ENCODE results near the gene MBD2.

Gene MBD2

DNA sequence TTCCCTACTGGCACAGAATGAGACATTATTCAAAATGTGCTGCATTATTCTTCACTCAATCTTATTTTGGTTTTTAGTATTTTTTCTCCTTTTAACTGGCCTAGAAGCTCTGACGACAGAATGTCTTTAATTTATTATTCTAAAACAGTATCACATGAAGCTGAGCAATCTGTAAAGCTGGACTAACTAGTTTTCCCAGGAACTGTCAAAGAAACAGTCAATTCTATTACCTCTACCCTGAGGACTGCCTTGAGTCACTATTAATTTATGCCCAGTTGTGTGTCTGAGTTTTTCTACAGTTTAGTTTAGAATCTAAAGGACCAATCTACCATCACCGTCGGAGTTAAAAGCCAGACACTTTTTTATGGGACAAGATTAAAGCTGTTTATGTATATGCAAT lies 31.6 kb downstream of the MBD2 start:
- H3K9me3 ChIP-seq (ENCODE audit: control insufficient read depth, low read length), result no peaks in the 10 kb centered on the region
- no peak overlapping the region for H3K4me3 ChIP-seq (ENCODE audit: low read length)
- no peak for DNase-seq (ENCODE audit: low read depth)
- no peak overlapping the region for H3K9ac ChIP-seq (ENCODE audit: low read length)
- H3K4me1 ChIP-seq (ENCODE audit: control insufficient read depth, insufficient read depth, low read length), result no peaks in the 10 kb centered on the region
- H3K36me3 ChIP-seq (ENCODE audit: control insufficient read depth, insufficient read depth, low read length, severe bottlenecking), result peaks cover 9% of the 10 kb centered on the region
- H3K27me3 ChIP-seq (replicated peaks; ENCODE audit: control insufficient read depth, insufficient read depth, low read length), result no peaks in the 10 kb centered on the region

DNA sequence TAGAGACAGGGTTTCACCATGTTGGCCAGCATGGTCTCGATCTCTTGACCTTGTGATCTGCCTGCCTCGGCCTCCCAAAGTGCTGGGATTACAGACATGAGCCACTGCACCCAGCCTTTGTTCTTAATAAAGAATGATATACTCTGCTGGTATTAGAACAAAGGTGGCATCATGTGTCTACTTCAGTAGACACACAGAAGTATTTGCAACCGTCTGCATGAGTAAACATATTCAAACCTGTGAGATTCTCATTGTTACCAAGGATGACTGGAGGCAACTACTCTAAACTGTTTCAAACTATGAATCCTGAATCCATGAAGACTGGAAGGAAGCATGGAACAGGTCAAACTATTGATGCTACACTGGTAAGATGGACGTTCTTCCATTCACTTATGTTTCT lies 32.1 kb downstream of the MBD2 start:
- Histone ChIP-seq H3K27me3 (replicated peaks; ENCODE audit: control insufficient read depth, insufficient read depth, low read length) (no peaks in the 10 kb centered on the region), H3K9ac (ENCODE audit: low read length) (no peak overlapping the region), H3K9me3 (ENCODE audit: control insufficient read depth, low read length) (no peaks in the 10 kb centered on the region), H3K36me3 (ENCODE audit: control insufficient read depth, insufficient read depth, low read length, severe bottlenecking) (peaks cover 14% of the 10 kb centered on the region), H3K4me3 (ENCODE audit: low read length) (no peak overlapping the region), H3K4me1 (ENCODE audit: control insufficient read depth, insufficient read depth, low read length) (no peaks in the 10 kb centered on the region)
- no peak for DNase-seq (ENCODE audit: low read depth)

- Histone ChIP-seq H3K36me3 (ENCODE audit: control insufficient read depth, insufficient read depth, low read length, severe bottlenecking) (peaks cover 24% of the 10 kb centered on the region), H3K4me1 (ENCODE audit: control insufficient read depth, insufficient read depth, low read length) (no peaks in the 10 kb centered on the region), H3K4me3 (ENCODE audit: low read length) (no peak overlapping the region), H3K27me3 (replicated peaks; ENCODE audit: control insufficient read depth, insufficient read depth, low read length) (no peaks in the 10 kb centered on the region), H3K9ac (ENCODE audit: low read length) (no peak overlapping the region), H3K9me3 (ENCODE audit: control insufficient read depth, low read length) (no peaks in the 10 kb centered on the region)
- DNase-seq (ENCODE audit: low read depth), result no peak
These were observed 33.1 kb downstream of the MBD2 start for GRCh38 chr18:54191352-54191751.

GRCh38 chr18:54187372-54187771 lies 37.1 kb downstream of the MBD2 start:
- peaks cover 37% of the 10 kb centered on the region for H3K36me3 ChIP-seq (ENCODE audit: control insufficient read depth, insufficient read depth, low read length, severe bottlenecking)
- H3K9me3 ChIP-seq (ENCODE audit: control insufficient read depth, low read length), result no peaks in the 10 kb centered on the region
- H3K4me3 ChIP-seq (ENCODE audit: low read length), result no peak overlapping the region
- no peaks in the 10 kb centered on the region for H3K27me3 ChIP-seq (replicated peaks; ENCODE audit: control insufficient read depth, insufficient read depth, low read length)
- no peaks in the 10 kb centered on the region for H3K4me1 ChIP-seq (ENCODE audit: control insufficient read depth, insufficient read depth, low read length)
- no peak overlapping the region for H3K9ac ChIP-seq (ENCODE audit: low read length)
- DNase-seq (ENCODE audit: low read depth), result no peak

- Histone ChIP-seq H3K4me3 (ENCODE audit: low read length) (no peak overlapping the region), H3K27me3 (replicated peaks; ENCODE audit: control insufficient read depth, insufficient read depth, low read length) (no peaks in the 10 kb centered on the region), H3K9ac (ENCODE audit: low read length) (no peak overlapping the region), H3K9me3 (ENCODE audit: control insufficient read depth, low read length) (no peaks in the 10 kb centered on the region), H3K4me1 (ENCODE audit: control insufficient read depth, insufficient read depth, low read length) (no peaks in the 10 kb centered on the region), H3K36me3 (ENCODE audit: control insufficient read depth, insufficient read depth, low read length, severe bottlenecking) (peaks cover 34% of the 10 kb centered on the region)
- DNase-seq (ENCODE audit: low read depth), result no peak
These were observed 39.6 kb downstream of the MBD2 start for GRCh38 chr18:54184836-54185235.

GRCh38 chr18:54183390-54183789 lies 41.1 kb downstream of the MBD2 start:
- no peaks in the 10 kb centered on the region for H3K4me1 ChIP-seq (ENCODE audit: control insufficient read depth, insufficient read depth, low read length)
- DNase-seq (ENCODE audit: low read depth), result no peak
- H3K4me3 ChIP-seq (ENCODE audit: low read length), result no peak overlapping the region
- H3K27me3 ChIP-seq (replicated peaks; ENCODE audit: control insufficient read depth, insufficient read depth, low read length), result no peaks in the 10 kb centered on the region
- peaks cover 34% of the 10 kb centered on the region for H3K36me3 ChIP-seq (ENCODE audit: control insufficient read depth, insufficient read depth, low read length, severe bottlenecking)
- no peaks in the 10 kb centered on the region for H3K9me3 ChIP-seq (ENCODE audit: control insufficient read depth, low read length)
- no peak overlapping the region for H3K9ac ChIP-seq (ENCODE audit: low read length)

- Histone ChIP-seq H3K9ac (ENCODE audit: low read length) (no peak overlapping the region), H3K4me3 (ENCODE audit: low read length) (no peak overlapping the region), H3K36me3 (ENCODE audit: control insufficient read depth, insufficient read depth, low read length, severe bottlenecking) (peaks cover 23% of the 10 kb centered on the region), H3K9me3 (ENCODE audit: control insufficient read depth, low read length) (no peaks in the 10 kb centered on the region), H3K4me1 (ENCODE audit: control insufficient read depth, insufficient read depth, low read length) (no peaks in the 10 kb centered on the region), H3K27me3 (replicated peaks; ENCODE audit: control insufficient read depth, insufficient read depth, low read length) (no peaks in the 10 kb centered on the region)
- DNase-seq (ENCODE audit: low read depth), result no peak
These were observed 42.4 kb downstream of the MBD2 start for GRCh38 chr18:54181856-54182602.

GRCh38 chr18:54173980-54174630 lies 50.4 kb downstream of the MBD2 start:
- Histone ChIP-seq H3K27me3 (replicated peaks; ENCODE audit: control insufficient read depth, insufficient read depth, low read length) (no peaks in the 10 kb centered on the region), H3K4me3 (ENCODE audit: low read length) (no peak overlapping the region), H3K9ac (ENCODE audit: low read length) (no peak overlapping the region), H3K9me3 (ENCODE audit: control insufficient read depth, low read length) (no peaks in the 10 kb centered on the region), H3K4me1 (ENCODE audit: control insufficient read depth, insufficient read depth, low read length) (no peaks in the 10 kb centered on the region), H3K36me3 (ENCODE audit: control insufficient read depth, insufficient read depth, low read length, severe bottlenecking) (peaks cover 8% of the 10 kb centered on the region)
- no peak for DNase-seq (ENCODE audit: low read depth)

DNA sequence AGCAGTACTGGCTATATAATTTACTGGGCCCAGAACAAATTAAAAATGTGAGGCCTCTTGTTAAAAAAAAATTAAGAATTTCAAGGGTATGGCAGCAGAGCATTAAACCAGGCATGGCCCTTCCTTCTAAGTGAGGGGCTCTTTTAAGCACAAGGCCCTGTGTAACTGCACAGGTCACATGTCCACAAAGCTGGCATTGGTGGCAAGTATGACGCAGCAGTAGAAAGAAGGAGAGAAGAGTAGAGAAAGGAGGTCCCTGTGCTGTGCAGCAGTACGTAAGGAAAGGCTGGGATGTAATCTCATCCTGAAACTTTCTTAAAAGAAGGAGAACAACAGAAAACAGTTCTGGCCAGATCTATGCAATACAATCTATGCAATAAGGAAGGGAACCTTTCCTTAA lies 51.2 kb downstream of the MBD2 start:
- H3K36me3 ChIP-seq (ENCODE audit: control insufficient read depth, insufficient read depth, low read length, severe bottlenecking), result peaks cover 8% of the 10 kb centered on the region
- no peak for DNase-seq (ENCODE audit: low read depth)
- no peaks in the 10 kb centered on the region for H3K4me1 ChIP-seq (ENCODE audit: control insufficient read depth, insufficient read depth, low read length)
- no peak overlapping the region for H3K4me3 ChIP-seq (ENCODE audit: low read length)
- no peak overlapping the region for H3K9ac ChIP-seq (ENCODE audit: low read length)
- no peaks in the 10 kb centered on the region for H3K9me3 ChIP-seq (ENCODE audit: control insufficient read depth, low read length)
- no peaks in the 10 kb centered on the region for H3K27me3 ChIP-seq (replicated peaks; ENCODE audit: control insufficient read depth, insufficient read depth, low read length)

DNA sequence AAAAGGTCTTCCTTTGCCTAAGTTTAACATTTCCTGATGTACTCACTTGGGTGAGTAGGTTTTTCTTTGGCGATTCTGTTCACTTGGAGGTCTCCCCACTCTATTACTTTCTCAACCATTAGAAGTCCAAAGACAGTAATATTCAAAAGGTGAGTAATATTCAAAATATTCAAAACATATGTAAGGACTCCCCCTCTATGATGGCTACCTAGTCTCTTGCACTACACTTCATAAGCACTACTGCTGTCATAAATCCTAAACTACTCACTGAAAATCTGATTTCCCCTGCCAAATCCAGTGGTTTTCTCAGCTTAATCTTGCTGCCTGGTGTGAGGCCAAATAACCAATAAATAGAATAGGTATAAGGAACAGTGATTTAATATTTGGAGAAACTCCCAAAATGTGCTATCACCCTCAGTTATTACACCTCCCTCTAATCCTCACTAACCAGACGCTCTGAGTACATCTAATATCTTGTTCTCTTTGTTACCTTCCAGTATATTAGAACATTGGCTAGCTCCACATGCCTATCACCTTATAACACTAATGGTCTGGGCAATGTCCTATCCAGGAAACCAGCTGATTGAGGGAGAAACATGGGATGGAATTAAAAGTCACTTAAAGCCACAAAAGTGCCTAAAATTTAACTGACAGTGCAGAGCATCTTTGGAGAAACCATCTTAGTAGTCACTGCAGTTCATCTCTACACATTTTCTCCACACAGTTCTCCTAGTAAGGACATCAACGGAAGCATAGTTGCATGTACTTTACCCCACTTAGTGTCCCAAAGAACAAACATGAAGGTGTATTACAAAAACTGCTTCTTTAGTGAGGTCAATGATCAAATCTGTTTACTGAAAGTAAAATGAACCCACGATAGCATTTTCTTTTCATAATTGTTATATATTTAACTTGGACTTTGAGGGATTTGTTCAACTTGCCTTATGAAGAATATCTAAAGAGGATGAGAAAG lies 54.8 kb downstream of the MBD2 start:
- Histone ChIP-seq H3K36me3 (ENCODE audit: control insufficient read depth, insufficient read depth, low read length, severe bottlenecking) (peaks cover 16% of the 10 kb centered on the region), H3K9ac (ENCODE audit: low read length) (no peak overlapping the region), H3K9me3 (ENCODE audit: control insufficient read depth, low read length) (no peaks in the 10 kb centered on the region), H3K27me3 (replicated peaks; ENCODE audit: control insufficient read depth, insufficient read depth, low read length) (no peaks in the 10 kb centered on the region), H3K4me3 (ENCODE audit: low read length) (no peak overlapping the region), H3K4me1 (ENCODE audit: control insufficient read depth, insufficient read depth, low read length) (no peaks in the 10 kb centered on the region)
- no peak for DNase-seq (ENCODE audit: low read depth)

DNA sequence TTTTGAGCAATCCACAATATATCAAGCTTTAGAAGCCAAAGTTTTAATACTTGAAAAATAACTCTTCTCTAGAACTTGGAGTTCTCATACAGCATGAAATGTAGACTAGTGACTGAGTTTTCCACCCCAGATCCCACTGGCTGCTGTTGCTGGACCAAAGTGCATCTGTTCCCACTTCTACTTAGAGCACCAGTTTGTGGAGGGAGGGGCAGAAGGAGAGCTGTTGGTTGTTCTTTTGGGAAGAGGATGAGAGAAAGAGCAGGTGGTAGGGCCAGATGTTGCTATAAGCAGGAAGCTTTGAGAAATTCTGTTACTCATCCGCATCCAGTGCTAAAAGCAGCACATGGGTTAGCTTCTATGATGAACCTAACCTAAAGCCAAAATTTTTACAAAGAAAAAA lies 59.0 kb downstream of the MBD2 start:
- Histone ChIP-seq H3K36me3 (ENCODE audit: control insufficient read depth, insufficient read depth, low read length, severe bottlenecking) (peaks cover 32% of the 10 kb centered on the region), H3K4me3 (ENCODE audit: low read length) (no peak overlapping the region), H3K9me3 (ENCODE audit: control insufficient read depth, low read length) (no peaks in the 10 kb centered on the region), H3K4me1 (ENCODE audit: control insufficient read depth, insufficient read depth, low read length) (peaks cover 32% of the 10 kb centered on the region), H3K9ac (ENCODE audit: low read length) (no peak overlapping the region), H3K27me3 (replicated peaks; ENCODE audit: control insufficient read depth, insufficient read depth, low read length) (no peaks in the 10 kb centered on the region)
- no peak for DNase-seq (ENCODE audit: low read depth)

All from adipocyte (in vitro differentiated cells).